GM18858 (cell line): ENCODE data around the gene LDLRAD4.

ENCODE experiments used
- ATAC-seq: cut with Tn5 transposase; IDR thresholded peaks from one replicate; pipeline ENCODE4 v1.9.1; 2021; ENCODE audit not compliant: unreplicated experiment

LDLRAD4 gene

GRCh38 chr18:13366962-13367892 is 148.7 kb downstream of the LDLRAD4 start:
- ATAC-seq = no peak

DNA sequence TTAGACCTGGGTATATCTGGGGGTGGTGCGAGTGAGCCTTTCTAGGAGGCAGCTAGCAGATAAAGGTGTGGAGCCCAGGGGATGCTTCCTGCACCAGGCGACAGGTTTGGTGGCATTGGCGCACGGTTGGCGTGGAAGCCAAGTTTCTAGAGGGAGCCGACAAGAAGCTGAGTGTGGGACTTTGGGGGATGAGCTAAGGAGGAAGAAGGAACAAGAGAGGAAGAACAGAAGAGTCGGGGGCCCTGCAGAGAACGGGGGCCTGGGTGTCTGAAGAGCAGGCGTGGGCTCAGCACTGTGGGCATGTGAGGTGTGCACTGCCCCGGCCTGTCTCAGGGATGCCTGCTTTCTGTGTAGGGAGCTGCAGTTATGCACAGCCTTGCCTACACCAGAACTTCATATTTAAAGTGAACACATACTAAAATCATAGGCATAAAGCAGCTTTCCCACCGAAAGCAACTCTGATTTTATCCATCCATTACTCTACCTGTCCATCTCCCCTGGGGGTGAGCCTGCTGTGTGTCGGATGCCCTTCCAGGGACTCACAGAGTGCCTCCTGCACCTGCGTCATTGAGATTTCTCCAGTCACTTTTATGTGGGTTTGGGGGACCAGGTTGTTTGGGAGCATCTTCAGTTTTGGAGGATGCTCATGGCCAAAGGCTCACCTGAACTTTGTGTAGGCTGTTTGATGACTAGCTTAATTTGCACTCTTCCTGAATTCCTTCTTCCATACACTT is 149.7 kb downstream of the LDLRAD4 start:
- no peak for ATAC-seq

- ATAC-seq = no peak
These were observed 150.8 kb downstream of the LDLRAD4 start for GRCh38 chr18:13369353-13369752.

DNA sequence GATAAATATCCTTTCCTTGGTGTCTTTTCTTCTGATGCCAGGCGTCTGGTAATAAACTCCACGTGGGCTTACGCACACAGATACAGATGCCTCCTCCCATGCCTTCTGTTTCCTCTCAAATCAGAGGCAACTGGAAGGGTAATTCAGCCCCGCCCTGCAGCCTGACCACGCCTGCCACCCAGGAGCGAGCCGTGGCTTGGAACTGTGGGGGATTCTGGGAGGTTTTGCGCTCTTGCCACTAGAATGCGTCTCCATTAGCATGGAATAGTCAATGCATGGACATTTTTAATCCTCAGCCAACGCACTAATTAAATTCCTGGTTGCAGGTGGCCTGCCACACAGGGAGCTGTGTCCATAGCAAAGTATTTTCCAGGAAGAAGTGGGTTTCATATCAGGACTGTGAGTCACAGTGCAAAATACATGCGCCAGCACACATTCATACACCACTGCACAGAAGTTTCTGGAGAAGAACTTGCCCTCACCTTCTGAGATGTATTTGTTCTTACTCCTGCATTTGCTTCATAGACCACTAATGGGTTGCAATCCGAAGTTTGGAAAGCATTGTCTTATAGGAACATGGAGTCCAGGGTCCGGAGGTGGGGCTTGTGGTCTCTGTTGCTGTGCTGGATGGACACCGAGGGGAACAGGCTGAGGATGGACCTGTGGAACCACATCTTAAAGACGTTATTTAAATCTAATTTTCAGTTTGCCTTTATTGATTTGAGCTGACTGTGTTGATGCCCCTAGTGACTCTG is 151.4 kb downstream of the LDLRAD4 start:
- ATAC-seq = no peak

DNA sequence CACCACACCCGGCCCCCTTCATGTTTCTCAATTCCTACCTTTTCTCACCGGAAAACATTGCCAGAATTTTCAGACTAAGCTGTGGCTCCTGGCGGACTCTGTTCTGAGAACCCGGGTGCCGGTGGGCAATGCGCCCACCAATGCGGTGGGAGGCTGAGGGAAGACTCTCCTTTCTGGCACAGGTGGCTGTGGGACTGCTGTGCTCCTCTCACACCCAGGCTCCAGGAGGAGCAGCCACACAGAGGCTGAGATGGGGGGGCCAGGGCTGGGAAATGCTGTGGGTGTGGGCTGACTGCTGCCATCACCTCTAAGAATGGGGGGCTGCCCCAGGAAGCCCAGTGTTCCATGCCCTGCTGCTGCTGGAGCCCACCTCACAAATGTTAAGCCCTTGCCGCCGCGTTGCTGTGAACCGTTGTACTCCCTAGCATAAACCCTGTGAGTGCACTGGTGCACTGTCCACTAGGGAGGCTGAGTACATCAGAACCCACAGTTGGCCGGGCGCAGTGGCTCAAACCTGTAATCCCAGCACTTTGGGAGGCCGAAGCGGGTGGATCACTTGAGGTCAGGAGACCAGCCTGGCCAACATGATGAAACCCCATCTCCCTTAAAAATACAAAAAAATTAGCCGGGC is 152.6 kb downstream of the LDLRAD4 start:
- ATAC-seq = no peak

- no peak for ATAC-seq
These were observed 153.3 kb downstream of the LDLRAD4 start for GRCh38 chr18:13371689-13372418.

DNA sequence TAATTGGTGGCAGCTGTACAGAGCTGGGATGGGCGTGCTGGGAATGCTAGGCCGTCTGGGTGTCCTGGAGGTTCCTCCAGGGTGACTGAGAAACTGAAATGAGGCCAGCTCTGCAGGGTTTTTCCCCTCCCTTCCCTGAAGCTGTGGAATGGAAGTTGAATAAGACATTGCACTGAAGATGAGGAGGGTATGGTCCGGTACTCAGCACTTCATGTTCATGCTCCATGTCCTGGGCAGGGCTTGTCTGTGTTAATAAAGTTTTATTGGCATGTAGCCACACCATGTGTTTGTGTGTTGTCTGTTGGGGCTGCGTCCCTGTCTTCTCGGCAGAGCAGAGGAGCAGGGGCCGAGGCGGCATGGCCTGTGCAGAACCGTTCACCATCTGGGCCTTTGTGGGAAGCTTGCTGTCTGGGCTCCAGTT is 154.0 kb downstream of the LDLRAD4 start:
- no peak for ATAC-seq

GRCh38 chr18:13374096-13374467 is 155.5 kb downstream of the LDLRAD4 start:
- no peak for ATAC-seq

DNA sequence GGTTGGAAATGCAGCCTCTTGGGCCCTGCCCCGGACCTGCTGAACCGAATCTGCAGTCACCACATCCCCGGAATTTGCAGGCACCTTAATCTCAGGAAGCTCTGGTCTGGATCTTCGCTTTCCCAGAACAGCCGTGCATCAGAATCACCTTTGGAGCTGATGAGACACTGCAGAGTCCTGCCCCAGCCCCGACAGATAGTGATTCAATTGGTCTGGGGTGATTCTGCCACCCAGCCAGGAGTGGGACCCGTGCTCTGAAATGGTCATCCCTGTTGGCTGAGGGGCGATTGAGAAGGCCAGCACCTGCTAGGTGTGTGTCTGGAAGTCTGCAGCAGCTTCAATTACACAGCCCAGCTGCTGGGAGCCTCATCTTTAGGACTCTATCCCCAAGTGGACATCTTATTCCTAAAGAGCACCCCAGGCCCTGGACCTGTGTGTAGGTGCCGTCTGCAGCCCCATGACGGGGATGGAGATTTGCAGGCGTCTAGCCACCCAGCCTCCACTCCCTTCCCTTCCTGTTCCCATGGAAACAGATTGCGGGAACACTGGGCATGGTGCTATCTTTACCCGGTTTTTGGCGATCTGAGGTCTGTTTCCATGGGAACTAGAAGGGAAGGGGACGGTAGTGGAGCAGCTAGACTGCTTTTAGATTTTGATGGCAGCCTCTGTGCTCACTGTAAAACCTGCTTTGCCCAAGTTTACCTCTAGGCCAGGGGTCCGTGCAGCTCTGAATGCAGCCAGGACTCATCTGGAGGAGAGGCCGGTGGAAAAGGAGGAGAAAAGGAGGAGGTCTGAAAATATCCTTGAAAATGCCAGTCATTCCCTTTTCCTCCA is 156.1 kb downstream of the LDLRAD4 start:
- ATAC-seq = no peak

GRCh38 chr18:13375302-13376255 is 157.0 kb downstream of the LDLRAD4 start:
- ATAC-seq = peak; percentile 93

DNA sequence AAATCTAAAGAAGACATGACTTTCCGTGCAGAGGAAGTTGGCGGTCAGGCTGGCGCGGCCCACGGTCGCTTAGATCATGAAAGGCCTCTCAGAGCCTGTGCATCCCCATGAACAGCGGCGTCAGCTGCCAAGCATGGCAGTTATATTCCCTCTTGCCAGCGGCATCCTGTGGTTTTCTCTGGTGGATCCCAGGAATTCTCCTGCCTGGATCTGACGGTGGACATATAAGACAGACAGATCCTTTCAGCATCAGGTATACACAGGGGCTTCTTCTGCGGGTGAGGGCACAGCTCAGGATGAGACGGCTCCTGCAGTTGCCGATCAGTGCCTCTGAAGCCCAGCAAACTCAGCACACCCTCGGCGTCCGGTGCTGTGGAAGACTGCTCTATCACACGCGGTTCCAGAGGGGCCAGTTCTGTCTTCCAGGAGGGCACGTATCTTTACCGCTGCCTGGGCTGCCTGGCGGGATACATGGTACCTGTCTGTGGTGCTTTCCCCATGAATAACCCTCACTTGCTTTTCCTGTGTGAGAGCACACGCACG is 157.8 kb downstream of the LDLRAD4 start:
- ATAC-seq = no peak

- ATAC-seq = no peak
These were observed 158.3 kb downstream of the LDLRAD4 start for GRCh38 chr18:13376841-13377351.

DNA sequence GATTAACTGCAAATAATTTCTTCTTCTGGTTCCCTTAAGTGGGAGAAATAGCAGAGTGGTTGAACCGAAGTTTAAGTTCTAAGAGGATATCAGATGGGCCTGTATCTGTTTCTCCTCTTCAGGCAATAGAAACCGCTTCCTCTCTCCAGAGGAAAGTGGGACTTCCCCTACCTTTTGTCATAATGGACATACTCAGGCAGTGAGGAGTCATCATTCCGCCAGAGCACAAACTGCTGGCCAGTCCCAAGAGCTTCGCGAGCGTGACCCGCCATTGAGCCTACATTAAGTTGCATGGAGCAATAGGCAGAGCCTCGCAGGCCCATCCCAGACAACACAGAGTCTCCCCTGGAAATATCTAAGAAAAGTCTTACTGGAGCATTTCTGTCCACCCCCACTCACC is 158.9 kb downstream of the LDLRAD4 start:
- no peak for ATAC-seq

- no peak for ATAC-seq
These were observed 159.6 kb downstream of the LDLRAD4 start for GRCh38 chr18:13378150-13378549.

GRCh38 chr18:13379062-13379865 is 160.7 kb downstream of the LDLRAD4 start:
- ATAC-seq = no peak

GRCh38 chr18:13379930-13380690 is 161.6 kb downstream of the LDLRAD4 start:
- no peak for ATAC-seq
